Activated naive CD4-positive, alpha-beta T cell treated with anti-CD3 and anti-CD28 coated beads, Interleukin-2, amount 50 U/mL, for 24 hours (primary cell): ENCODE results near the gene SOX10.

Source experiments
- H3K27ac Mint-ChIP-seq: one replicate; pipeline ENCODE4 v1.8.0; 2021; ENCODE audit warnings: mild to moderate bottlenecking, mixed read lengths
- H3K27me3 Mint-ChIP-seq: one replicate; pipeline ENCODE4 v1.8.0; 2021; ENCODE audit warnings: mixed read lengths
- H3K36me3 Mint-ChIP-seq: one replicate; pipeline ENCODE4 v1.8.0; 2021; ENCODE audit warnings: mixed read lengths
- H3K4me1 Mint-ChIP-seq: one replicate; pipeline ENCODE4 v1.8.0; 2021; ENCODE audit warnings: mixed read lengths
- H3K4me3 Mint-ChIP-seq: one replicate; pipeline ENCODE4 v1.8.0; 2021; ENCODE audit warnings: mild to moderate bottlenecking, mixed read lengths
- H3K9me3 Mint-ChIP-seq: one replicate; pipeline ENCODE4 v1.8.0; 2021; ENCODE audit warnings: mixed read lengths

The SOX10 gene

DNA sequence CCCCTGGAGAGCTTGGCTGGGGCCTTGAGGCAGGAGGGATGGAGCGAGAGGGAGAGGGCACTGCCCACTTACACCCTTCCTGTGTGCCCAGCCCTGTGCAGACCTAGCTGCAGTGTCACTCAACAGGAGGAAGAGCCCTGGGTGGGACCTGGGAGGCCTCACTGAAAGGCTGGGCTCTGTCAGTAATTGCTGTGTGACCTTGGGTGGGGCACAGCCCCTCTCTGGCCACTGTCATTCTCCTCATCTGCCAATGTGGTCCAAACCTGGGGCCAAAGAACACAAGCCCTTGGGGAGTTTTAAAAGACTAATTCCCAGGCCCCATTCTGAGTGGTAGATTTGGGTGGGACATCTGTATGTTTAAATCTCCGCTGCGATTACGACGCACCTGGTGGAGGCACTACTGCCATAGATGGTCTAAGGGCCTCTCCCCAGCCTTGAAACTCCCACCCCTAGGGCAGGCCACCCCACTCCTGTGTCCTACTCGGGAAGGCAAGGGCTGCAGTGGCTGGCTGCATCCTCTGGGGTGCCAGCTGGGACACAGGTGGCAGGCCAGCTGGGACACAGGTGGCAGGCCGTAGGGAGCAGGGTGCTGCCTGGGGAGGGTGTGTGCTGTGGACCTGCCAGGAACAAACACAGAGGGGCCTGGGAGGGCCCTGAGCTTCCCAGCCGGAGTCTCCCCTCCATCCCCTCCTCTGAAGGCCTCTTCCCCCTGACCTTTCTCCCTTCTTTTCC is 12.3 kb upstream of the SOX10 start:
- H3K36me3 Mint-ChIP-seq, result no peaks in the 10 kb centered on the region
- no peaks in the 10 kb centered on the region for H3K27me3 Mint-ChIP-seq
- no peaks in the 10 kb centered on the region for H3K9me3 Mint-ChIP-seq
- peaks cover 11% of the 10 kb centered on the region for H3K4me1 Mint-ChIP-seq
- H3K27ac Mint-ChIP-seq, result no peak overlapping the region
- H3K4me3 Mint-ChIP-seq, result no peak overlapping the region

DNA sequence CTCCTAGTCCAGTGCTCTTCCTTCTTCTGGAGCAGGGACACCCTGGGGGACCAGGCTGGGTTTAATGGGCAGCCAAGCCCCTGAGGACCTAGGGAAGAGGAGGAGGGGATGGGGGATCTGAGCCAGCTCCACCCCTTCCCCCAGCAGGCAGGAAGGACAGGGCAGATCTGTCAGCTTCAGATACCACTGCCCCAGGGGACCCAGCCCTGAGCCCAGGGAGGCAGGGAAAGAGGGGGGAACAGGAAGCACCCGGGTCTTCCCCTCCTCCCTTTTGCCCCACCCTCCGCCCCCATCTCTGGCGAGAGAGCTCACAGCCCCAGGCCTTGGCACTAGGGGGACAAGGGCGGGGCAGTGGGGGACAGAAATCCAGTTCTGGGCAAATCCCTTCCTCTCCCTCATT is 11.7 kb upstream of the SOX10 start:
- no peak overlapping the region for H3K27ac Mint-ChIP-seq
- peaks cover 11% of the 10 kb centered on the region for H3K4me1 Mint-ChIP-seq
- H3K9me3 Mint-ChIP-seq, result no peaks in the 10 kb centered on the region
- no peaks in the 10 kb centered on the region for H3K27me3 Mint-ChIP-seq
- no peak overlapping the region for H3K4me3 Mint-ChIP-seq
- H3K36me3 Mint-ChIP-seq, result no peaks in the 10 kb centered on the region

DNA sequence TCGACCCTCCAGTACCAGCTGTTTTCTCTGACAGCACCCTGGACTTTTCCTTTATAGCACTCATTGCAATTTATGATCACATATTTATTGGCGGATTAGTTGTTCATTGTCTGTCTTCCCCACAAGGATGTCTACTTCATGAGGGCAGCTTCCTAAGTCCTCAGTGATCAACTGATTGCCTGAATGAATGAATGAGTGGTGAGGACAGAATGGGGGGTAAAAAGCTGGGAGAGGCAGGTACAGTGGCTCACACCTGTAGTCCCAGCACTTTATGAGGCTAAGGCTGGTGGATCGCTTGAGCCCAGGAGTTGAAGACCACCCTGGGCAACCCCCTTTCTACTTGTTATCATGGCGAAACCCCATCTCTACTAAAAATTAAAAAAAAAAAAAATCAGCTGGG is 11.1 kb upstream of the SOX10 start:
- Mint-ChIP-seq H3K36me3 (no peaks in the 10 kb centered on the region), H3K9me3 (no peaks in the 10 kb centered on the region), H3K27ac (no peak overlapping the region), H3K27me3 (no peaks in the 10 kb centered on the region), H3K4me1 (peaks cover 11% of the 10 kb centered on the region), H3K4me3 (no peak overlapping the region)

DNA sequence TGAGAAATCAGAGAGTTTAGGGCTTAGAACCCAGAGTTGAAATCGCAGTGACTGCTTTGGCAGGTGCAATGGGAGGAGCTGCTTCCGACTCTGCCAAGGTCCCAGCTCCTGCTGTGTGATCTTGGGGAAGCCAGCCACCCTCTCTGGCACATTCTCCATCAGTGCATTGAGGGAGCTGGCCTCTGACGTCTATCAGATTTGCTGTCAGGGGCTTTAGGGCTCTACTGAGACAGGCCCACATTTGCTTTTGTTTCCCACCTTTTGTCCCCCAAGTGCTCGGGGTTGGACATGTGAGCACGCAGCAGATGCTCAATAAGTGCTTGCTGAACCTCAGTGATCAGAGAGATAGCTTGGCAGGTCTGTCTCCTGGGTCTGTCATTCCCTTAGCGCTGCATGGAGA is 10.6 kb upstream of the SOX10 start:
- Mint-ChIP-seq H3K4me1 (peaks cover 11% of the 10 kb centered on the region), H3K27ac (no peak overlapping the region), H3K4me3 (no peak overlapping the region), H3K27me3 (no peaks in the 10 kb centered on the region), H3K36me3 (no peaks in the 10 kb centered on the region), H3K9me3 (no peaks in the 10 kb centered on the region)

DNA sequence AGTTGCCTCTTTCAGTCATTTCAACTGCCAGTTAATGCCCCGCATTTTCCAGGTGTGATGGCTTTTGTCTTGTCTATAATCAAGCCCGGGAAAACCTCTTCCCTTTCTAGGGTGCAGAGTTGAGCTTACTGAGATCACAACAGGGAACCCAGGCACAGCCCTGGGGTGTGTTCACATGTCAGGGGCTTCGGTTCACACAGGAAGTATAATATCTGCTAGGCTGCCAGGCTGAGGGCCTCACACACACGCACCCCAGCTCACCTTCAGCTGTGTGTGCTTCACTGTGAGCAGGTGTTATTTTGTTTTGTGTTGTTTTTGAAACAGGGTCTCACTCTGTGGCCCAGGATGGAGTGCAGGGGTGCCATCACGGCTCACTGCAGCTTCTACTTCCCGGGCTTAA is 9.7 kb upstream of the SOX10 start:
- Mint-ChIP-seq H3K27ac (no peak overlapping the region), H3K4me1 (peaks cover 11% of the 10 kb centered on the region), H3K9me3 (no peaks in the 10 kb centered on the region), H3K36me3 (no peaks in the 10 kb centered on the region), H3K4me3 (no peak overlapping the region), H3K27me3 (no peaks in the 10 kb centered on the region)

DNA sequence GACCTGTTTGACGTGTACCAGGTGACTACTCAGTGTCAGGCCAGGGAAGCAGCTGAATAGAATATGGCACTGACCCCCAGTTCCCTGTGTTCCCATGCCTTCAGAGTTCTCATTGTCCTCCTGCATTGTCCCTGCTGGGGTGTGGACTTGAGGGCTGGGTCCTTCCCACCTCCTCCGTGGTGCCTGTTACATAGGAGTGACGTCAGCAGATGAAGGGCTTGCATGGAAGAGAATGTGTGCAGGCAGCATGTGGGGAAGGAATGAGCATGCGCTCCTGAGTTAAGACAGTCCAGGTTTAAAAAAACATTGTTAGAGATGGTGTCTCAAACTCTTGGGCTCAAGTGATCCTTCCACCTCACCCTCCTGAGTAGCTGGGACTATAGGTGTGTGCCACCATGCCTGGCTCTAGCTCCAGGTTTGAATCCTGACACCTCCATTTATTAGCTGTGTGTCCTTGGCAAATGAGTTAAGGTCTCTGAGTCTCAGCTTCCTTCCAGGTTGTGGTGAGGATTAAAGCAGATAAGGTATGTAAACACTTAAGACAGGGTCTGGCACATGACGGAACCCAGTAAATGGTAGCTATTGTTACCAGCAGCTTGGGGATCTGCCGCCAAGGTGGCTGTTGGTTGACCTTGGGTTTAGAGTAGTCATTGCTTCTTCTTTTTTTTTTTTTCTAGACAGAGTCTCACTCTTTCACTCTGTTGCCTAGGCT is 7.5 kb upstream of the SOX10 start:
- no peak overlapping the region for H3K27ac Mint-ChIP-seq
- H3K4me3 Mint-ChIP-seq, result no peak overlapping the region

DNA sequence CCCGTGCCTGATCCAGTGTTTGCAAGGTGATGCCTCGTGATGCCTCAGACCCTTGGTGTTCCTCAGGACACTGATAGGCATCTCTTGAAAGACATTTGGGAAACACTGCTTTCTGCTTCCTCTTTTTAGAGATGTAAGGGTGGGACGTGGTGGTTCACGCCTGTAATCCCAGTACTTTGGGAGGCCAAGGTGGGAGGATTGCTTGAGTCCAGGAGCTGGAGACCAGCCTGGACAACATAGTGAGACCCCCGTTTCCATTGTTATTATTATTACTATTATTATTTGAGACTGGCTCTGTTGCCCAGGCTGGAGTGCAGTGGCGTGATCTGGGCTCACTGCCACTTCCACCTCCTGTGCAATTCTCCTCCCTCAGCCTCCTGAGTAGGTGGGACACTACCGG is 6.5 kb upstream of the SOX10 start:
- Mint-ChIP-seq H3K4me1 (peaks cover 10% of the 10 kb centered on the region), H3K27me3 (no peaks in the 10 kb centered on the region), H3K36me3 (no peaks in the 10 kb centered on the region), H3K9me3 (no peaks in the 10 kb centered on the region), H3K4me3 (no peak overlapping the region), H3K27ac (no peak overlapping the region)

More for the DNA sequence above, 7.5 kb upstream of the SOX10 start:
- H3K4me1 Mint-ChIP-seq, result peaks cover 11% of the 10 kb centered on the region
- no peaks in the 10 kb centered on the region for H3K36me3 Mint-ChIP-seq
- H3K9me3 Mint-ChIP-seq, result no peaks in the 10 kb centered on the region
- H3K27me3 Mint-ChIP-seq, result no peaks in the 10 kb centered on the region

DNA sequence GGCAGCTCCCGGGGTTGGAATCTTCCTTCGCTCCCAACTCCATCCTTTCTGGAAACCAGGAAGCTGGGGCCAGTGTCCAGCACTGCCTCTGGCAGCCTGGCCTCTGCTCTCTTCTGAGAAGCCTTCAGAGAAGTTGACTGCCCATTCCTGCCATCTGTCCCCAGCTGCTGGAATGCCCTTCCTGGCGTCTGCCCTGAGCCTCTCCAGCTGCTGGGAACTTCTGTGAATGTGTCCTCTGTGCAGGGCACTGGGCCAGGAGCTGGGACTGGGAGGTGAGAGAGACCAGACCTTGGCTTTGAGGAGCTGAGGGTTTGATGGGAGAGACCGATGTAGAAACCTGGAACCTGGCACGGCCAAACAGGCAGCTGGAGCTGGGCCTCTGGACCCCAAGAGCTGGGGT is 5.9 kb upstream of the SOX10 start:
- H3K27ac Mint-ChIP-seq, result no peak overlapping the region
- H3K4me3 Mint-ChIP-seq, result no peak overlapping the region
- peaks cover 4% of the 10 kb centered on the region for H3K4me1 Mint-ChIP-seq
- no peaks in the 10 kb centered on the region for H3K27me3 Mint-ChIP-seq
- H3K9me3 Mint-ChIP-seq, result no peaks in the 10 kb centered on the region
- H3K36me3 Mint-ChIP-seq, result no peaks in the 10 kb centered on the region

DNA sequence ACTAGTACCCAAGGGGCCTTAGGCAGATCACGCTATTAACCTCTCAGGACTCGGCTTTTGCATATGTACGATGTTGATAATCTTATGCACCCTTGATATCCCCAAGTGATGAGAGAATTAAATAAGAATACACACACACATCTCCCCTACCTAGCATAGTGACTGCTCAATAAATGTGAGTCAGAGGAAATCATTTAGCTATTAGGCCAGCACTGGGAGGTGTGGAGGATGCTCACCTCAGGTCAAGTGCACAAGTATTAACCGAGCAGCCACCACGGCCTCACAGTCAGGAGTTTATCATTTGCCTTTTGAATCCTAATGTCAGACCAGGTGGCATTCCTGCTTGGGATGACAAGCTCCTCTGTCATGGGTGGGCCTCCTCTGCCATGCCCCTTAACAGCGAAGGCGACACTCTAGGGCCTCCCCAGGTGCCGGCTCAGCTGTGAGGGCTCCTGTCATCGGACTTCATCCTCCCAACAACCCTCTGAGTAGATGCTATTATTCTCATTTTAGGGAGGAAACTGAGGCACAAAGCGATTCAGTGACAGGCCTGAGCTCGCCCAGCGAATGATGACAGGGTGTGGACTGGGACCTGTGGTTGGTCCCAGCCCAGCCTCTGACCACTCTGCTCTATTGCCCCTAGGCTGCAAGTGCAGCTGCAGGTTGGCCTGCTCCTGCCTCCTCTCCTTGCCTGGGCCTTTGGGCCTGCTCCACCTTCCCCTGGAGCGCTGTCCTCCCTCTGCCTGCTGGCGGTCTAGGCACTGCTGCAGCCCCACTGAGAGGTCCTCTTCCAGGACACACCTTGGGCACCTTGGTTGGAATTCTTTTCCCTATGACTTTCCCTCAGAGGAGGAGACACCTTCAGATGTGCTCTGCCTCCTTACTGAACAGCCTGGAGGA is 5.0 kb upstream of the SOX10 start:
- Mint-ChIP-seq H3K27ac (no peak overlapping the region), H3K4me3 (no peak overlapping the region)

DNA sequence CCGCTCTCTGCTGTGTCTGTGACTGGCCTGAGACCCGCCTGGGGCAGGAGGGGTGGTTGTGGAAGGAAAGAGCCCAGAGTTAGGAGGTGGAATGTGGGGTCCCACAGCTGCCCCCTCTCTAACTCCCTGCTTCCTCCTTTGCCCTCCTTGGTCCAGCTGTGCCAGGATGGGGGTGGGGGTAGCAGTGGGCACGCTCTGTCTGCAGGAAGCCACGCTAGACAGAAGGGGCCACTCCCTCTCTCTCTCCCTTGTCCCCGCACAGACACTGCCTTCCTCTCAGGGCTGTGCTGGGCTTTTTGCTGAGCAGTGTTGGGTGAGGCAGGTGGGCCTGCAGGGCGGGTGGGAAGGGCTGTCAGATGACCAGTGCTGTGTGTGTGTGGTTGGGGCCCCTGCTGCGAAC is 2.0 kb upstream of the SOX10 start:
- no peaks in the 10 kb centered on the region for H3K36me3 Mint-ChIP-seq
- no peaks in the 10 kb centered on the region for H3K9me3 Mint-ChIP-seq
- H3K27me3 Mint-ChIP-seq, result no peaks in the 10 kb centered on the region
- no peaks in the 10 kb centered on the region for H3K4me1 Mint-ChIP-seq
- no peak overlapping the region for H3K4me3 Mint-ChIP-seq
- no peak overlapping the region for H3K27ac Mint-ChIP-seq

More for the DNA sequence above, 5.0 kb upstream of the SOX10 start:
- no peaks in the 10 kb centered on the region for H3K9me3 Mint-ChIP-seq
- H3K27me3 Mint-ChIP-seq, result no peaks in the 10 kb centered on the region
- H3K4me1 Mint-ChIP-seq, result no peaks in the 10 kb centered on the region
- no peaks in the 10 kb centered on the region for H3K36me3 Mint-ChIP-seq

DNA sequence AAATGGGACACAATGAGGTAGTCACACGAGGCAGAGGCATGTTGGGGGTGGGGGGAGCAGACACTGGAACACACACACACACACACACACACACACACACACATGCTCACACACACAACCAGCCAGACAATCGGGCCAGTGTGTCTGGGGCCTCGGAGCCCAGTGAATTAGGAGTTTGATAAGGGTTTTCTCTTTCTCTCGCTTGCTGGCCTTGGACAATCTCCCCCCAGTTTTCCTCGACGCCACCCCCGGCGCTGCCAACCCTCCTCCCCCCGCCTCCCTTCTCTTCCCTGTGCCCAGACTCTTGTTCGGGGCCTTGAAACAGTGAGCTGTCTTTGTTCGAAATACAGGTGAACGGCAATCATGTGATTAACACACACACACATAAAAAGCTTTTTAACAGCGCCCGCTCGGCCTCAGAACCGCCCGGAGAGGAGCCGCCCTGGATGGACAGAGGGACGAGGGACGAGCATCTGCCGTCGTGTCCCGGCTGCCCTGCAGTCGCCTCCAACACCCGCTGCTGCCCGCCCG is 1.5 kb upstream of the SOX10 start:
- no peaks in the 10 kb centered on the region for H3K9me3 Mint-ChIP-seq
- no peaks in the 10 kb centered on the region for H3K4me1 Mint-ChIP-seq
- no peak overlapping the region for H3K4me3 Mint-ChIP-seq
- H3K36me3 Mint-ChIP-seq, result no peaks in the 10 kb centered on the region
- H3K27me3 Mint-ChIP-seq, result no peaks in the 10 kb centered on the region
- no peak overlapping the region for H3K27ac Mint-ChIP-seq

DNA sequence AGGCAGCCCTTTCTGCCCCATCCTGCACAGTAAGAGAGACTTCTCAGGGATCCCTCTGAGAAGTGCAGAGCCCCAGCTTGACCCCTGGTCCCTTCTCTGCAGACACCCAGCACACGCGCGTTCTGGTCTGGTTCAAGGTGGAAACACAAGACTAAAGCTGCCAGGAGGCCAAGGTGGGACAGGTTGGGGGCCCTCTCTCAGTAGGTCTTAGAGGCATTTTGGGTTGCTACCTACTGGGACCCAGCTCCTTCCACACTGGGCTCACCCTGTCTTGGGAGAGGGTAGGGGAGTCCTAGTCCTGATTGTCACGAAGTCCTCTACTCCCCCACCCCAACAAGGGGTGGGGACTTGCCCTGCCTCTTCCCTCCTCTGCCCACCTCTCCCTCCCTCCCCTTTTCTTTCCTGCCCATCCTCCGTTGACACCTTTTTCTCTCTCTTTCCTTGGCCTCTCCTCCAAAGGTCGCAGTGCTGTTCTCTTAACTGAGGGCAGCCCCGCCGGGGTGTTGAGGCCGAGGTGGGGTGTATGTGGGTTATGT is 763 bp upstream of the SOX10 start:
- H3K4me3 Mint-ChIP-seq, result no peak overlapping the region
- H3K27me3 Mint-ChIP-seq, result no peaks in the 10 kb centered on the region
- H3K9me3 Mint-ChIP-seq, result no peaks in the 10 kb centered on the region
- no peaks in the 10 kb centered on the region for H3K36me3 Mint-ChIP-seq
- no peak overlapping the region for H3K27ac Mint-ChIP-seq
- H3K4me1 Mint-ChIP-seq, result no peaks in the 10 kb centered on the region

DNA sequence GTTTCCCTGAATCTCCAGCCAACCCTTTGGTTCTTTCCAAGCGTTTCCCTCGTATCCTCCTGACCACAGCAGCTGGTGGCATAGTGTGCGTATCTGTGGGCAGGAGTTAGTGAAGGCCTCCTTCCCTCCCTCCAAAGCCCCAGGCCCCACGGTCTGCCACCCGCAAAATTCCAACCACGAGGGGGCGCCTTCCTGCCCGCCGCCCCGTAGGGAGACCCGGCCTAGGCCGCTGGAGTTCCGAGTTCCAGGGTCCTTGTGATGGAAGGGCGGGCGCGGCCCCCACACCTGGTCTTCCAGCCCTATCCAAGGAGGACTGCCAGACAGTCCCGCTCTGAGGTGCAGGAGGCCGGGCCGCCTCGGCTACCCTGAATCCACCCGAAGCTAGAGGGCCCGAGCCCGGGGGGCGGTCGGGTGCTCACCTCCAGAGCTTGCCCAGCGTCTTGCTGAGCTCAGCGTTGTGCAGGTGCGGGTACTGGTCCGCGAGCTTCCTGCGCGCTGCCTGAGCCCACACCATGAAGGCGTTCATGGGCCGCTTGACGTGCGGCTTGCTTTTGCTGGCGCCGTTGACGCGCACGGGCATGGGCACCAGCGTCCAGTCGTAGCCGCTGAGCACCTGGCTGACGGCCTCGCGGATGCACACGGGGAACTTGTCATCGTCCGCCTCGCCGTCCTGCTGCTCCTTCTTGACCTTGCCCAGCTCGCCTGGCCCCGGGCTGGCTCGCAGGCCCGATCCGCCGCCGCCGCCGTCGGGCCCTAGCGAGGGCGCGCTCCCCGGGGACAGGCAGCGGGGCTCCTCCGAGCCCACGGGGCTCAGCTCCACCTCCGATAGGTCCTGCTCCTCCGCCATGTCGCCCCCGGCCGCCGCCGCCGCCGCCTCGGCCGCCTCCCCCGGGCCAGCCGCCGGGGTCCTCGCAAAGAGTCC is 1.2 kb downstream of the SOX10 start:
- no peaks in the 10 kb centered on the region for H3K27me3 Mint-ChIP-seq
- no peaks in the 10 kb centered on the region for H3K36me3 Mint-ChIP-seq
- no peaks in the 10 kb centered on the region for H3K4me1 Mint-ChIP-seq
- H3K27ac Mint-ChIP-seq, result no peak overlapping the region
- H3K9me3 Mint-ChIP-seq, result no peaks in the 10 kb centered on the region
- no peak overlapping the region for H3K4me3 Mint-ChIP-seq

DNA sequence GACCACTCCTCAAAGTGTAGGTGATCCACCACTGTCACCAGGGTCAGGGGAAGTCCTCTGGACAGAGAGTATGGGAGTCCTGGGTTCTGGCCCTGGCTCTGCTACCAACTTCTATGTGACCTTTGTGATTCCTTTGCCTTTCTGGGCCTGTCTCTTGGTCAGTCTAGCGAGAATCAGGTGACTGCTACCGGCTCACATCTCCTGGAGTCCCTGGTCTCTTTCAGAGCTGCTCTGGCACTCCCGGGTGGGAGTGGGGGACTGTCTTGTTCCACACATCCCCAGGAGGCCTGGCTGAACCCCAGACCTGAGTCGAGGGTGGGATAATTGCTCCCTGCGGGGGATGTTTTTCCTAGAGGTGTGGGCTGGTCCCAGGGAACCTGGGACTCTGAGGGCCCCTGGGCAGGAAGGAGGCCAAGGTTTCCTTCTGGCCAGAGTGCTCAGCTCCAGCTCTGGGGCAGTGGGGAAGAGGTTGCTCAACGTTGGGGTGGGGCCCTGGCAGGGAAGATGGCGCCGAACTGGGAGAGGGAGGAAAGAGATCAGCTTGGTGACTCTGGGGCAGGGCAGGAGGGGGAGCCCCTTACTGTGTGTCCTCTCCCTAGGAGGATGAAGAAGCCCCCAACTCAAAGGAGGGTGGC is 2.1 kb downstream of the SOX10 start:
- Mint-ChIP-seq H3K4me3 (no peak overlapping the region), H3K36me3 (no peaks in the 10 kb centered on the region), H3K4me1 (no peaks in the 10 kb centered on the region), H3K27ac (no peak overlapping the region), H3K27me3 (no peaks in the 10 kb centered on the region), H3K9me3 (no peaks in the 10 kb centered on the region)
